ENCODE measurements around the gene BANK1. TPM values are rescaled to one million over a fixed set of nuclear protein-coding genes. Genes with fewer than 3 reads are reported as not detected.

BANK1 gene
- total and polyA plus RNA-seq, 5 donors from 2014 or later: 0.18 to 2.9 (median 0.98) TPM

GRCh38 chr4:101818362-101818761 is 27.8 kb downstream of the BANK1 start:
- Mint-ChIP-seq H3K9me3 (peaks cover 0 to 13% (median 2%) of the 10 kb centered on the region in 7 donors), H3K27me3 (peaks cover 4% of the 10 kb centered on the region), H3K4me1 (no peaks in the 10 kb centered on the region), H3K27ac (no peak overlapping the region), H3K4me3 (no peak overlapping the region), H3K36me3 (no peaks in the 10 kb centered on the region)
- DNase-seq: no peak
- no peaks in the 10 kb centered on the region for H3K9me3 ChIP-seq (ENCODE audit: control insufficient read depth in 2 of 2, low read length in 2 of 2)
- H3K36me3 ChIP-seq (ENCODE audit: control insufficient read depth, insufficient read depth, low read length): no peaks in the 10 kb centered on the region
- no peaks in the 10 kb centered on the region for H3K4me1 ChIP-seq (ENCODE audit: control insufficient read depth, insufficient read depth, low read length, poor library complexity, severe bottlenecking)
- no peaks in the 10 kb centered on the region for H3K27me3 ChIP-seq (ENCODE audit: control insufficient read depth, insufficient read depth, low read length)
- no peak overlapping the region for H3K27ac ChIP-seq (ENCODE audit: insufficient read depth, low read length, poor library complexity, severe bottlenecking)
- H3K4me3 ChIP-seq (ENCODE audit: low read depth, low read length): no peak overlapping the region
- ATAC-seq (ENCODE audit: low read depth in 2 of 2): no peak

GRCh38 chr4:101823864-101824263 is 33.3 kb downstream of the BANK1 start:
- H3K4me1 Mint-ChIP-seq: no peaks in the 10 kb centered on the region
- no peak overlapping the region for H3K4me3 Mint-ChIP-seq
- H3K9me3 Mint-ChIP-seq: peaks cover 0 to 13% (median 2%) of the 10 kb centered on the region in 7 donors
- no peaks in the 10 kb centered on the region for H3K27me3 Mint-ChIP-seq
- Histone ChIP-seq H3K27me3 (ENCODE audit: control insufficient read depth, insufficient read depth, low read length) (no peaks in the 10 kb centered on the region), H3K27ac (ENCODE audit: insufficient read depth, low read length, poor library complexity, severe bottlenecking) (no peak overlapping the region), H3K36me3 (ENCODE audit: control insufficient read depth, insufficient read depth, low read length) (no peaks in the 10 kb centered on the region), H3K4me3 (ENCODE audit: low read depth, low read length) (no peak overlapping the region), H3K9me3 (ENCODE audit: control insufficient read depth in 2 of 2, low read length in 2 of 2) (no peaks in the 10 kb centered on the region), H3K4me1 (ENCODE audit: control insufficient read depth, insufficient read depth, low read length, poor library complexity, severe bottlenecking) (no peaks in the 10 kb centered on the region)
- H3K36me3 Mint-ChIP-seq: no peaks in the 10 kb centered on the region
- DNase-seq: no peak
- no peak overlapping the region for H3K27ac Mint-ChIP-seq
- ATAC-seq (ENCODE audit: low read depth in 2 of 2): no peak

GRCh38 chr4:101824500-101824899 is 34.0 kb downstream of the BANK1 start:
- no peak overlapping the region for H3K27ac ChIP-seq (ENCODE audit: insufficient read depth, low read length, poor library complexity, severe bottlenecking)
- no peaks in the 10 kb centered on the region for H3K36me3 ChIP-seq (ENCODE audit: control insufficient read depth, insufficient read depth, low read length)
- no peaks in the 10 kb centered on the region for H3K27me3 Mint-ChIP-seq
- H3K4me1 ChIP-seq (ENCODE audit: control insufficient read depth, insufficient read depth, low read length, poor library complexity, severe bottlenecking): no peaks in the 10 kb centered on the region
- H3K27ac Mint-ChIP-seq: no peak overlapping the region
- H3K4me3 ChIP-seq (ENCODE audit: low read depth, low read length): no peak overlapping the region
- ATAC-seq (ENCODE audit: low read depth in 2 of 2) (no peak), DNase-seq (no peak)
- H3K9me3 ChIP-seq (ENCODE audit: control insufficient read depth in 2 of 2, low read length in 2 of 2): no peaks in the 10 kb centered on the region
- no peaks in the 10 kb centered on the region for H3K36me3 Mint-ChIP-seq
- peaks cover 0 to 13% (median 2%) of the 10 kb centered on the region in 7 donors for H3K9me3 Mint-ChIP-seq
- H3K4me1 Mint-ChIP-seq: no peaks in the 10 kb centered on the region
- no peaks in the 10 kb centered on the region for H3K27me3 ChIP-seq (ENCODE audit: control insufficient read depth, insufficient read depth, low read length)
- no peak overlapping the region for H3K4me3 Mint-ChIP-seq

- Mint-ChIP-seq H3K4me3 (no peak overlapping the region), H3K4me1 (no peaks in the 10 kb centered on the region), H3K36me3 (no peaks in the 10 kb centered on the region), H3K9me3 (peaks cover 0 to 9% (median 2%) of the 10 kb centered on the region in 7 donors), H3K27me3 (no peaks in the 10 kb centered on the region), H3K27ac (no peak overlapping the region)
- no peak for ATAC-seq (ENCODE audit: low read depth in 2 of 2)
- Histone ChIP-seq H3K27ac (ENCODE audit: insufficient read depth, low read length, poor library complexity, severe bottlenecking) (no peak overlapping the region), H3K27me3 (ENCODE audit: control insufficient read depth, insufficient read depth, low read length) (no peaks in the 10 kb centered on the region), H3K9me3 (ENCODE audit: control insufficient read depth in 2 of 2, low read length in 2 of 2) (no peaks in the 10 kb centered on the region), H3K36me3 (ENCODE audit: control insufficient read depth, insufficient read depth, low read length) (no peaks in the 10 kb centered on the region), H3K4me3 (ENCODE audit: low read depth, low read length) (no peak overlapping the region), H3K4me1 (ENCODE audit: control insufficient read depth, insufficient read depth, low read length, poor library complexity, severe bottlenecking) (no peaks in the 10 kb centered on the region)
- DNase-seq: no peak
These were observed 35.4 kb downstream of the BANK1 start for GRCh38 chr4:101825953-101826352.

- H3K9me3 Mint-ChIP-seq: peaks cover 0 to 1% (median 0%) of the 10 kb centered on the region in 7 donors
- ATAC-seq (ENCODE audit: low read depth in 2 of 2) (no peak), DNase-seq (no peak)
- Histone ChIP-seq H3K36me3 (ENCODE audit: control insufficient read depth, insufficient read depth, low read length) (no peaks in the 10 kb centered on the region), H3K4me1 (ENCODE audit: control insufficient read depth, insufficient read depth, low read length, poor library complexity, severe bottlenecking) (no peaks in the 10 kb centered on the region), H3K9me3 (ENCODE audit: control insufficient read depth in 2 of 2, low read length in 2 of 2) (no peaks in the 10 kb centered on the region), H3K4me3 (ENCODE audit: low read depth, low read length) (no peak overlapping the region), H3K27me3 (ENCODE audit: control insufficient read depth, insufficient read depth, low read length) (peaks cover 2% of the 10 kb centered on the region), H3K27ac (ENCODE audit: insufficient read depth, low read length, poor library complexity, severe bottlenecking) (no peak overlapping the region)
- H3K27ac Mint-ChIP-seq: no peak overlapping the region
- no peaks in the 10 kb centered on the region for H3K36me3 Mint-ChIP-seq
- H3K27me3 Mint-ChIP-seq: peaks cover 5% of the 10 kb centered on the region
- no peak overlapping the region for H3K4me3 Mint-ChIP-seq
- no peaks in the 10 kb centered on the region for H3K4me1 Mint-ChIP-seq
These were observed 41.3 kb downstream of the BANK1 start for GRCh38 chr4:101831816-101832215.

- Histone ChIP-seq H3K9me3 (ENCODE audit: control insufficient read depth in 2 of 2, low read length in 2 of 2) (no peaks in the 10 kb centered on the region), H3K36me3 (ENCODE audit: control insufficient read depth, insufficient read depth, low read length) (no peaks in the 10 kb centered on the region), H3K27ac (ENCODE audit: insufficient read depth, low read length, poor library complexity, severe bottlenecking) (no peak overlapping the region), H3K27me3 (ENCODE audit: control insufficient read depth, insufficient read depth, low read length) (peaks cover 2% of the 10 kb centered on the region), H3K4me3 (ENCODE audit: low read depth, low read length) (no peak overlapping the region), H3K4me1 (ENCODE audit: control insufficient read depth, insufficient read depth, low read length, poor library complexity, severe bottlenecking) (no peaks in the 10 kb centered on the region)
- H3K27ac Mint-ChIP-seq: no peak overlapping the region
- H3K9me3 Mint-ChIP-seq: peaks cover 0 to 1% (median 0%) of the 10 kb centered on the region in 7 donors
- H3K27me3 Mint-ChIP-seq: peaks cover 5% of the 10 kb centered on the region
- DNase-seq: no peak
- H3K4me1 Mint-ChIP-seq: no peaks in the 10 kb centered on the region
- ATAC-seq (ENCODE audit: low read depth in 2 of 2): no peak
- H3K36me3 Mint-ChIP-seq: no peaks in the 10 kb centered on the region
- H3K4me3 Mint-ChIP-seq: no peak overlapping the region
These were observed 43.0 kb downstream of the BANK1 start for GRCh38 chr4:101833480-101833879.

- H3K27ac ChIP-seq (ENCODE audit: insufficient read depth, low read length, poor library complexity, severe bottlenecking): no peak overlapping the region
- no peak overlapping the region for H3K4me3 ChIP-seq (ENCODE audit: low read depth, low read length)
- H3K36me3 ChIP-seq (ENCODE audit: control insufficient read depth, insufficient read depth, low read length): no peaks in the 10 kb centered on the region
- H3K27me3 ChIP-seq (ENCODE audit: control insufficient read depth, insufficient read depth, low read length): peaks cover 2% of the 10 kb centered on the region
- no peaks in the 10 kb centered on the region for H3K36me3 Mint-ChIP-seq
- peaks cover 0 to 1% (median 0%) of the 10 kb centered on the region in 7 donors for H3K9me3 Mint-ChIP-seq
- ATAC-seq (ENCODE audit: low read depth in 2 of 2) (no peak), DNase-seq (no peak)
- H3K4me3 Mint-ChIP-seq: no peak overlapping the region
- peaks cover 5% of the 10 kb centered on the region for H3K27me3 Mint-ChIP-seq
- H3K4me1 Mint-ChIP-seq: no peaks in the 10 kb centered on the region
- no peak overlapping the region for H3K27ac Mint-ChIP-seq
- no peaks in the 10 kb centered on the region for H3K9me3 ChIP-seq (ENCODE audit: control insufficient read depth in 2 of 2, low read length in 2 of 2)
- no peaks in the 10 kb centered on the region for H3K4me1 ChIP-seq (ENCODE audit: control insufficient read depth, insufficient read depth, low read length, poor library complexity, severe bottlenecking)
These were observed 44.8 kb downstream of the BANK1 start for GRCh38 chr4:101835121-101835904.

GRCh38 chr4:101843054-101843453 is 52.5 kb downstream of the BANK1 start:
- no peak for ATAC-seq (ENCODE audit: low read depth in 2 of 2)
- Histone ChIP-seq H3K27ac (ENCODE audit: insufficient read depth, low read length, poor library complexity, severe bottlenecking) (no peak overlapping the region), H3K4me1 (ENCODE audit: control insufficient read depth, insufficient read depth, low read length, poor library complexity, severe bottlenecking) (no peaks in the 10 kb centered on the region), H3K9me3 (ENCODE audit: control insufficient read depth in 2 of 2, low read length in 2 of 2) (no peaks in the 10 kb centered on the region), H3K4me3 (ENCODE audit: low read depth, low read length) (no peak overlapping the region), H3K27me3 (ENCODE audit: control insufficient read depth, insufficient read depth, low read length) (no peaks in the 10 kb centered on the region), H3K36me3 (ENCODE audit: control insufficient read depth, insufficient read depth, low read length) (no peaks in the 10 kb centered on the region)
- H3K4me3 Mint-ChIP-seq: no peak overlapping the region
- no peaks in the 10 kb centered on the region for H3K36me3 Mint-ChIP-seq
- peaks cover 0 to 4% (median 0%) of the 10 kb centered on the region in 7 donors for H3K9me3 Mint-ChIP-seq
- DNase-seq: no peak
- no peaks in the 10 kb centered on the region for H3K27me3 Mint-ChIP-seq
- H3K27ac Mint-ChIP-seq: no peak overlapping the region
- H3K4me1 Mint-ChIP-seq: no peaks in the 10 kb centered on the region

Measured in CD4-positive, CD25-positive, alpha-beta regulatory T cell (primary cell).